H1 (cell line): ENCODE results near the gene BIN2.
A peak's percentile ranks its signal among the peaks of the same experiment; 100 is the strongest.

ENCODE experiments used
- BACH1 ChIP-seq: IDR thresholded peaks from 2 replicates; pipeline ENCODE4 v1.6.1; 2012; ENCODE audit warnings: low read length, improper control_type of control experiment
- CTCF ChIP-seq, 3 experiments: IDR thresholded peaks; 1 replicate in 2 of 3; 2 replicates in 1 of 3; pipeline versions ENCODE4 v1.5.1 to v1.6.1; 2011; ENCODE audit warnings: low read length in 3 of 3, mild to moderate bottlenecking in 3 of 3, inconsistent platforms in 2 of 3, low read depth in 1 of 3, moderate library complexity in 1 of 3; ENCODE audit not compliant: insufficient read depth in 1 of 3; ENCODE audit errors: control extremely low read depth in 1 of 3
- EP300 ChIP-seq, 2 experiments: IDR thresholded peaks; 1 replicate in 1 of 2; 2 replicates in 1 of 2; pipeline ENCODE4 v1.6.1; 2011 to 2012; ENCODE audit warnings: low read depth in 2 of 2, low read length in 2 of 2, mild to moderate bottlenecking in 2 of 2, borderline replicate concordance in 1 of 2, inconsistent platforms in 1 of 2, moderate library complexity in 1 of 2
- EZH2 ChIP-seq: fragments of 200-600 bp; sonication (generic); IDR thresholded peaks from 2 replicates; pipeline ENCODE4 v1.7.1; 2012; ENCODE audit warnings: low read depth, mild to moderate bottlenecking, moderate library complexity, low read length, inconsistent platforms; ENCODE audit not compliant: severe bottlenecking
- JUN ChIP-seq: IDR thresholded peaks from 2 replicates; pipeline ENCODE4 v1.6.1; 2011; ENCODE audit warnings: low read depth, mild to moderate bottlenecking, improper control_type of control experiment, low read length
- MAX ChIP-seq: IDR thresholded peaks from 2 replicates; pipeline ENCODE4 v1.6.1; 2012; ENCODE audit warnings: inconsistent platforms
- PHF8 ChIP-seq: fragments of 200-600 bp; sonication (generic); conservative IDR thresholded peaks from 2 replicates; pipeline ENCODE4 v1.7.1; 2012; ENCODE audit warnings: low read depth, mild to moderate bottlenecking, inconsistent platforms, low read length, moderate library complexity
- POLR2A ChIP-seq, 2 experiments: IDR thresholded peaks; 1 replicate in 1 of 2; 2 replicates in 1 of 2; pipeline ENCODE4 v1.6.1; 2011; ENCODE audit warnings: low read depth in 2 of 2, low read length in 2 of 2, mild to moderate bottlenecking in 2 of 2; ENCODE audit errors: control extremely low read depth in 1 of 2
- POLR2AphosphoS5 ChIP-seq: IDR thresholded peaks from 2 replicates; pipeline ENCODE4 v1.6.1; 2011; ENCODE audit warnings: low read depth, low read length
- RAD21 ChIP-seq, 2 experiments: IDR thresholded peaks in 1 of 2; conservative IDR thresholded peaks in 1 of 2; 2 replicates each; pipeline ENCODE4 v1.6.1; 2011; ENCODE audit warnings: low read depth in 2 of 2, low read length in 2 of 2, improper control_type of control experiment in 1 of 2, inconsistent platforms in 1 of 2, mild to moderate bottlenecking in 1 of 2, moderate library complexity in 1 of 2
- RBBP5 ChIP-seq: IDR thresholded peaks from 2 replicates; pipeline ENCODE4 v1.7.1; 2012; ENCODE audit warnings: low read depth, mild to moderate bottlenecking, inconsistent platforms, low read length, moderate library complexity, borderline replicate concordance
- SIN3A ChIP-seq, 2 experiments: IDR thresholded peaks in 1 of 2; conservative IDR thresholded peaks in 1 of 2; 2 replicates each; pipeline ENCODE4 v1.6.1; 2011 to 2012; ENCODE audit warnings: low read length in 2 of 2, improper control_type of control experiment in 1 of 2, low read depth in 1 of 2, mild to moderate bottlenecking in 1 of 2
- USF2 ChIP-seq: IDR thresholded peaks from 2 replicates; pipeline ENCODE4 v1.6.1; 2011; ENCODE audit warnings: low read length, improper control_type of control experiment
- TF ChIP-seq, protein P1 (sequence below): IDR thresholded peaks from 2 replicates; pipeline ENCODE4 v1.6.1; 2011; ENCODE audit warnings: low read depth, mild to moderate bottlenecking, low read length; ENCODE audit not compliant: insufficient read depth

- TF ChIP-seq PHF8 (no peak), RAD21 (IDR thresholded peaks at IDR 0.05 in 1 of 2, conservative IDR thresholded peaks at IDR 0.05 in 1 of 2; ENCODE audit: low read depth in 2 of 2, low read length in 2 of 2) (peak in 1 of 2 experiments; percentile 21; a peak in 1 of 4 replicates), EZH2 (no peak), BACH1 (no peak), JUN (no peak), CTCF (IDR thresholded peaks at IDR 0.05; ENCODE audit: control extremely low read depth in 1 of 3, insufficient read depth in 1 of 3, low read depth in 1 of 3, low read length in 3 of 3) (no peak), POLR2A (IDR thresholded peaks at IDR 0.05; ENCODE audit: control extremely low read depth in 1 of 2, low read depth in 2 of 2, low read length in 2 of 2) (no peak), POLR2AphosphoS5 (no peak), USF2 (no peak), MAX (no peak), SIN3A (conservative IDR thresholded peaks at IDR 0.05 in 1 of 2, IDR thresholded peaks at IDR 0.05 in 1 of 2; ENCODE audit: low read depth in 1 of 2, low read length in 2 of 2) (no peak), RBBP5 (no peak), EP300 (IDR thresholded peaks at IDR 0.05; ENCODE audit: borderline replicate concordance in 1 of 2, low read depth in 2 of 2, low read length in 2 of 2) (no peak)
- TF ChIP-seq, protein P1, sequence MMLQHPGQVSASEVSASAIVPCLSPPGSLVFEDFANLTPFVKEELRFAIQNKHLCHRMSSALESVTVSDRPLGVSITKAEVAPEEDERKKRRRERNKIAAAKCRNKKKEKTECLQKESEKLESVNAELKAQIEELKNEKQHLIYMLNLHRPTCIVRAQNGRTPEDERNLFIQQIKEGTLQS = no peak
Observed at GRCh38 chr12:51372021-51372420, 48.0 kb upstream of the BIN2 start.
